ENCODE results near the gene DDX47.

Gene DDX47

GRCh38 chr12:12813120-12814101 is at the start of gene DDX47:
TSS of gene DDX47 (plus strand) at chr12:12813346. CDS start at chr12:12813368, 22 bp downstream.
- peak; percentile 96 for DNase-seq

GRCh38 chr12:12764824-12765223 is 48.3 kb upstream of the DDX47 start:
- DNase-seq: no peak

DNA sequence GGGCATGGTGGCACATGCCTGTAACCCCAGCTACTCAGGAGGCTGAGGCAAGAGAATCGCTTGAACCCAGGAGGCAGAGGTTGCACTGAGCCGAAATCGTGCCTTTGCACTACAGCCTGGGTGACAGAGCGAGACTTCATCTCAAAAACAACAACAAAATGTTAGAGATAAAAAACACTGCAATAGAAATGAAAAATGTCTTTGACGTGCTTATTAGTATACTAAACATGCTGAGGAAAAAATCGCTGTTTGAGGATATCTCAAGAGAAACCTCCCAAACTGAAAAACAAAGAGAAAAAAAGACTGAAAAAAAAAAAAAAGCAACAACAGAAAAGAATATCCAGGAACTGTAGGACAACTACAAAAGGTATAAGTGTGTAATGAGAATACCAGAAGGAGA is 42.9 kb upstream of the DDX47 start:
- no peak for DNase-seq

DNA sequence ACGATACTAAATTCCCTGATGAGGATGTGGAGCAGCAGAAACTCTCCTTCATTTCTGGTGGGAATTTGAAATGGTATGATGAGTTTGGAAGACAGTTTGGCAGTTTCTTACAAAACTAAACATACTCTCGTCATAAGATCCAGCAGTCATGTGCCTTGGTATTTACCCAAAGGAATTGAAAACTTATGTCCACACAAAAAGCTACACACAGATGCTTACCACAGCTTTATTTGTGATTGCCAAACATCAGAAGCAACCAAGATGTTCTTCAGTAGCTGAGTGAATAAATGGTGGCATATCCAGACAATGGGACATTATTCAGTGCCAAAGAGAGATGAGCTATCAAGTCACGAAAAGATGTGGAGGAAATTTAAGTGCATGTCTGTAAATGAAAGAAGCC is 38.4 kb upstream of the DDX47 start:
- no peak for DNase-seq

GRCh38 chr12:12776261-12776660 is 36.9 kb upstream of the DDX47 start:
- DNase-seq: no peak

GRCh38 chr12:12777092-12777491 is 36.1 kb upstream of the DDX47 start:
- no peak for DNase-seq

DNA sequence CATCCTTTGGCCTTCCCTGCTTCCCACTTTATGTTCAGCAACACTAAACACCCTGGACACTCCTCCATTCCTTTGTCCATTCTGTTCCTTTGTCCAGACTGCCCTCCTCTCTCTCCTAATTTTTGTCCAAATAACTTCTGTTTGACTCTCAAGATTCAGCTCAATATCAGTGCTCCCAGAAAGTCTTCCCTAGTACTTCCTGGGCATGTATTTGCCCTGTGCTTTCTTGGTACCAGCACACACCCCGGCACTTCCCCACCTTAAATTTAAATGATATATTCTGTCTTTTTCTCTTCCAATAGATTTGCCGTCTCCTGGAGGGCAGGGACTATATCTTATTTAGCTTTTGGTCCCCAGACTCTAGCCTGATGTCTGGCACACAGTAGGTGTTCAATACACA is 34.1 kb upstream of the DDX47 start:
- no peak for DNase-seq

DNA sequence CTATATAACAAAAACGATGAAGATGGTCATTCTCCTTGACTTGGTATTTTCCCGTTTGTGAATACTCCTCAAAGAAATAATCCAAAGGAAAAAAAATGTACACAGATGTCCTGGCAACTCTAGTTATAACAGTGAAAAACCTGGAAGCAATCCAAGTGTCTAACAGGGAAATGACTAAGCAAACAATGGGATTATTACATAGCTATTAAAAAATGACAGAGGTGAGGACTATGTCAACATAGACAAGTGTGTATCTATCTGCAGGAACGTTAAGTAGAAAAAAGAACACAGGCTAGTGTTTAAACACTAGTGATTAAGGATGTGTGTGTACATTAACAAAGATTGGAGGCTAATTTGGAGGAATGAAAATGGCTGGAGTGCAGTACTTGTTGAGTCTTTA is 33.6 kb upstream of the DDX47 start:
- DNase-seq: no peak

DNA sequence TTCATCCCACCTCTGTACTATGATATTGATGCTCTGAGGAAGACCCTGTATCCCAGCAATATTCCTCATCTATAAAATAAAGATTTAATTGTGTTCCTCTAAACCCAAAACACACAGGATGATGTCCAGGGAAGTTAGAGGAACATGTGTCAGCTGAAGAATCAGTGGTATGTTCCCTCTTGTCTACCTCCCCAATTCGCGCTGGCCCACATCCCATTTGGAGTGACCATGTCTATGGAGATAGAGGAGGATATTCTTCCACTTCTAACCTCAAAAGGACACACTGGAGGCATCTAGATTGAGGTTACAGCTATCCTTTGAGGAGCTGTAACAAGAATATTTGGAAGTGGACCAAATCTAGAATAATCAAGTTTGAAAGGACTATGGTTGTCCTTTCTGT is 29.0 kb upstream of the DDX47 start:
- DNase-seq: no peak

GRCh38 chr12:12784911-12785814 is 28.0 kb upstream of the DDX47 start, which contains the start of gene APOLD1:
TSS of gene APOLD1 (plus strand) at chr12:12785659. CDS start at chr12:12785692, 33 bp downstream.
- peak; percentile 58 for DNase-seq

GRCh38 chr12:12786351-12786705 is 26.8 kb upstream of the DDX47 start:
- no peak for DNase-seq

DNA sequence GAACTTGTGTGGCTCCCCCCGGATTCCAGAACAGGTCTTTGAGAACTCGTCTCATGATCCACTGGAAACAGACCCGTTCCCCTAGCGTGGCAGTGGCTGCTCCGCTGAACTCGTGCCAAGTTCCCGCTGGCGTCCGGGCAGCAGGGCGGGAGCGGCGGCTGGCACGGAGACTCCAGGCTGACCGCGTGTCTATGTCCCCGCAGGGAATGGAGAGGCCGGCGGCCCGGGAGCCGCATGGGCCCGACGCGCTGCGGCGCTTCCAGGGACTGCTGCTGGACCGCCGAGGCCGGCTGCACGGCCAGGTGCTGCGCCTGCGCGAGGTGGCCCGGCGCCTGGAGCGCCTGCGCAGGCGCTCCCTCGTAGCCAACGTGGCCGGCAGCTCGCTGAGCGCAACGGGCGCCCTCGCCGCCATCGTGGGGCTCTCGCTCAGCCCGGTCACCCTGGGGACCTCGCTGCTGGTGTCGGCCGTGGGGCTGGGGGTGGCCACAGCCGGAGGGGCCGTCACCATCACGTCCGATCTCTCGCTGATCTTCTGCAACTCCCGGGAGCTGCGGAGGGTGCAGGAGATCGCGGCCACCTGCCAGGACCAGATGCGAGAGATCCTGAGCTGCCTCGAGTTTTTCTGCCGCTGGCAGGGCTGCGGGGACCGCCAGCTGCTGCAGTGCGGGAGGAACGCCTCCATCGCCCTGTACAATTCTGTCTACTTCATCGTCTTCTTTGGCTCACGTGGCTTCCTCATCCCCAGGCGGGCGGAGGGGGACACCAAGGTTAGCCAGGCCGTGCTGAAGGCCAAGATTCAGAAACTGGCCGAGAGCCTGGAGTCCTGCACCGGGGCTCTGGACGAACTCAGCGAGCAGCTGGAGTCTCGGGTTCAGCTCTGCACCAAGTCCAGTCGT is 26.2 kb upstream of the DDX47 start:
- peak; percentile 87 for DNase-seq

DNA sequence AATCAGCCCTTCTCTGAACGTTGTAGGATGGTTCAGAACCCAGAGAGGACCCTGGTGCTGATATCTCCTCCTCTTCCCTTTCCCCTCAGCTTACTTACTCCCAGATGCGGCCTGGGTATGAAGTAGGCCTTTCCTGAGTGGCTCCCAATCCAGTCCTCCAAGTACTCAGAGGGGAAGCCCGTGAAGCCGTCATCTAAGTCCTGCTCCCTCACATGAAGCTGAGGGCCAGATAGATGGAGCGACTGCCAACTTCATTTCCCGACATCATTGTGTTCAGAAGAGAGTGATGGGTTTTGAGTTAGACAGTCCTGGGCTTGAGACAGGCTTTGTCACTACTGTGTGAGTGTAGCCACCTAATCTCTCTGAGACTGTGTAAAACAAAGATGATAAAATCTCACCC is 25.0 kb upstream of the DDX47 start:
- DNase-seq: no peak

DNA sequence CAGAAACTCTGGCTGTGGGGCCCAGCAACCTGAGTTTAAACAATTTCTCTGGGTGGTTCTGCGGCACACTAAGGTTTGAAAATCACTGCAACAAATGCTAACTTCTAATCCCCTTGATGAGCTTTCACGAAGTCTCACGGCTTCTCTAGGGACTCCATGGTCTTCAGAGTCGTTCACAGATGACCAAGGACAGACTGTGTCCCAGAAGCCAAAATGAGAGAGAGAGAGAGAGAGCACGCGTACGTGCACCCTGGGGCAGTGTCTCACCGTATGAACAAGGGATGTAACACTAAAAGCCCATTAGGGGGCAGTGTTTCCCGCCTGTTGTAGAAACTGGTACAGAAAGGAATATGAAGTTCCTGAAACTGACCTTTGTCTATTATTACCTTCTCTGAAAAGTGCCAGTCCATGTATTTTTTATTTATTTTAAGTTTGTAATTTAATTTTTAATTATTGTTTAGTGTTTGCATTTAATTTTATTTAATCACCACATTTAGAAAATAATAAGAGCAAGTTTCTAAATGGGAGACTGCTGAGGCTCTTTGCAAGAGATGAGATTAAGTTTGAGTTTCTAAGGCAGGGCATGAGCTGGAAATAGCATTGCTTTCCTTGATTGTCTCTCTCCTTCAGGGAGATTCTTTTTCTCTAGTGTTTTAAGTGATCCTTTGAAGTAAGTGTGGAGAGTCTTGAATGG is 24.3 kb upstream of the DDX47 start:
- peak; percentile 53 for DNase-seq

- DNase-seq: no peak
Measured at GRCh38 chr12:12790956-12791355, 22.2 kb upstream of the DDX47 start.

- peak; percentile 69 for DNase-seq
Measured at GRCh38 chr12:12791756-12792369, 21.3 kb upstream of the DDX47 start.

GRCh38 chr12:12792421-12792820 is 20.7 kb upstream of the DDX47 start:
- no peak for DNase-seq

GRCh38 chr12:12794686-12795085 is 18.5 kb upstream of the DDX47 start:
- no peak for DNase-seq

DNA sequence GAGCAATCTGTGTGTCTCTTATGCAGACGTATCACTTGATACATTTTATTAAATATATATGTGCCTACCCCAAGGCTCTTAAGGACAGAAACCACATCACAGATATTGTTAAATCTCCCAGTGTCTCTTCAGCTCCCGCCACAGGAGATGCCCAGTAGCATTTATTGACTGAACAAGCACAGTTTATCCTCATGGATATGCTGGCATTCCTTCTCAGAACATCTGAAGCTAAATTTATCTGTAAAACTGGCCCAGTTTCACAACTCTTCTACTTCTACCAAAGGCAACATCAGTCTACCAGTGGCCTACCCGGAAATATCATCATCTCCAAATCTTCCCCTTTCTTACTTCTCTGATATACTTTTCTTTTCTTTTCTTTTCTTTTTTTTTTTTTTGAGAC is 17.0 kb upstream of the DDX47 start:
- DNase-seq: no peak

GRCh38 chr12:12796928-12797793 is 16.0 kb upstream of the DDX47 start:
- no peak for DNase-seq
